Right lobe of liver (tissue), 4 donors: Measurements from ENCODE around the gene MAML2.

ENCODE experiments used
- POLR2A ChIP-seq: fragments of 450-650 bp; IDR thresholded peaks from one replicate; pipeline ENCODE4 v1.6.1; 2017; ENCODE audit warnings: antibody characterized with exemption, mild to moderate bottlenecking
- TF ChIP-seq, protein P1 (sequence below), 4 donors: fragments of 200-600 bp in 3 of 4; fragments of 450-650 bp in 1 of 4; IDR thresholded peaks; one replicate each; pipeline versions ENCODE4 v1.5.1 to v1.8.0; 2016 to 2022; ENCODE audit warnings: antibody characterized with exemption in 4 of 4, mild to moderate bottlenecking in 2 of 4
- donor health status: DM: no; HTN: no; CAD: no.
- donor health status: DM: no; HTN: no; CAD: no.
- donor health status: DM: no; HTN: yes; CAD: no.

DNA sequence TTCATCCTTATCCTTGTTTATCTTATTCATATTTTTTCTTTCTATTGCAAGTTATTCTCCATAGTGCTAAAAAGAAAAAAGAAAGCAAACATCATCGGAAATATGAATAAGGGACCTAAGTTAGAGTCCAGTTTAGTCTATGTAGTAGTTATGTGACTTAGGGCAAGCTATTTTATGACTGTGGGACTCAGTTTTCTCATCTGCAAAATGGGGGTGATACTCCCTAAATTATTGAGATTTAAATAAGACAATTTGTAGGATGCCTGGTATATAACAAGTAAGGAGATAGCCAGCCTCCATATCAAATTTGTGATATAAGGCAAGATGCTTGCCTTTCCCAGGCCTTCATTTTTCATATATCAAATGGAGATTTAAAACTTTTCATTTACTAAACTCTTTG, 69.5 kb downstream of the MAML2 start:
- TF ChIP-seq, protein P1, sequence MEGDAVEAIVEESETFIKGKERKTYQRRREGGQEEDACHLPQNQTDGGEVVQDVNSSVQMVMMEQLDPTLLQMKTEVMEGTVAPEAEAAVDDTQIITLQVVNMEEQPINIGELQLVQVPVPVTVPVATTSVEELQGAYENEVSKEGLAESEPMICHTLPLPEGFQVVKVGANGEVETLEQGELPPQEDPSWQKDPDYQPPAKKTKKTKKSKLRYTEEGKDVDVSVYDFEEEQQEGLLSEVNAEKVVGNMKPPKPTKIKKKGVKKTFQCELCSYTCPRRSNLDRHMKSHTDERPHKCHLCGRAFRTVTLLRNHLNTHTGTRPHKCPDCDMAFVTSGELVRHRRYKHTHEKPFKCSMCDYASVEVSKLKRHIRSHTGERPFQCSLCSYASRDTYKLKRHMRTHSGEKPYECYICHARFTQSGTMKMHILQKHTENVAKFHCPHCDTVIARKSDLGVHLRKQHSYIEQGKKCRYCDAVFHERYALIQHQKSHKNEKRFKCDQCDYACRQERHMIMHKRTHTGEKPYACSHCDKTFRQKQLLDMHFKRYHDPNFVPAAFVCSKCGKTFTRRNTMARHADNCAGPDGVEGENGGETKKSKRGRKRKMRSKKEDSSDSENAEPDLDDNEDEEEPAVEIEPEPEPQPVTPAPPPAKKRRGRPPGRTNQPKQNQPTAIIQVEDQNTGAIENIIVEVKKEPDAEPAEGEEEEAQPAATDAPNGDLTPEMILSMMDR (IDR thresholded peaks at IDR 0.05): no peak
- TF ChIP-seq POLR2A: no peak
